Right lobe of liver (tissue), 6 donors: ENCODE data around the gene BICD2. TPM values are rescaled to one million over a fixed set of nuclear protein-coding genes. Genes with fewer than 3 reads are reported as not detected.

Experiments
- ATAC-seq, 4 donors: fragments of 200-7000 bp; cut with Tn5 transposase; one replicate each; pipeline ENCODE4 v1.9.1; 2020; ENCODE audit warnings: mild to moderate bottlenecking in 4 of 4, moderate library complexity in 4 of 4
- DNase-seq, 3 donors: peaks; one replicate each; pipeline ENCODE4 v3.0.0-alpha.2; 2020
- H3K27ac ChIP-seq, 3 donors: fragments of 200-600 bp; one replicate each; pipeline ENCODE4 v1.8.0; 2022
- H3K27me3 ChIP-seq, 2 donors: fragments of 200-600 bp; one replicate each; pipeline ENCODE4 v1.8.0; 2022
- H3K36me3 ChIP-seq, 4 donors: fragments of 200-600 bp; sonication (generic) in 1 of 4; one replicate each; pipeline versions ENCODE4 v1.5.1 to v1.8.0; 2017 to 2022; ENCODE audit warnings: control low read depth in 1 of 4
- H3K4me1 ChIP-seq, 4 donors: fragments of 200-600 bp; sonication (generic) in 1 of 4; one replicate each; pipeline versions ENCODE4 v1.5.1 to v1.8.0; 2017 to 2022; ENCODE audit warnings: control low read depth in 1 of 4
- H3K4me3 ChIP-seq, 3 donors: fragments of 200-600 bp; one replicate each; pipeline ENCODE4 v1.8.0; 2022
- H3K9me3 ChIP-seq, 4 donors: fragments of 200-600 bp; sonication (generic) in 1 of 4; one replicate each; pipeline versions ENCODE4 v1.5.1 to v1.8.0; 2017 to 2022; ENCODE audit warnings: control low read depth in 1 of 4
- POLR2A ChIP-seq: fragments of 450-650 bp; IDR thresholded peaks from one replicate; pipeline ENCODE4 v1.6.1; 2017; ENCODE audit warnings: antibody characterized with exemption, mild to moderate bottlenecking
- WGBS: methylation state at CpG from one replicate; pipeline ENCODE4 v1.1.6; 2018; ENCODE audit warnings: low coverage, low lambda C conversion rate; ENCODE audit not compliant: insufficient coverage; ENCODE audit errors: missing lambda C conversion rate; 5-methylcytosine and 5-hydroxymethylcytosine counted together
- intact Hi-C, 2 donors: fragments of 100-400 bp; cut with DNase I; formaldehyde crosslinking; loops; one replicate each; pipeline versions ENCODE4 v1.11.2 to v1.14.1; 2022
- total RNA-seq, 6 experiments: library from RNA; depleted of rRNA in 2 of 6; stranded (reverse); fragments of >200 nt in 2 of 6; fragmentation: NEBNext Ultra II Directional in 3 of 6; extraction: Animal tissue kit (Norgen Biotek cat#: 25700) in 3 of 6; gene quantifications; one replicate each; pipeline versions ENCODE4 v1.1.0 to v1.2.4, GENCODE V29; 2016 to 2023
- TF ChIP-seq, protein P1 (sequence below), 4 donors: fragments of 200-600 bp in 3 of 4; fragments of 450-650 bp in 1 of 4; IDR thresholded peaks; one replicate each; pipeline versions ENCODE4 v1.5.1 to v1.8.0; 2016 to 2022; ENCODE audit warnings: antibody characterized with exemption in 4 of 4, mild to moderate bottlenecking in 2 of 4
- donor health status: DM: no; HTN: yes; CAD: no.
- donor health status: DM: no; HTN: no; CAD: no.
- donor health status: DM: no; HTN: no; CAD: no.
- donor health status: DM: no; HTN: yes; CAD: no.
- donor health status: DM: no; HTN: yes; CAD: no.

The BICD2 gene
- total RNA-seq, 6 experiments from 2014 or later = 6.3 to 14.9 (median 9.8) TPM

DNA sequence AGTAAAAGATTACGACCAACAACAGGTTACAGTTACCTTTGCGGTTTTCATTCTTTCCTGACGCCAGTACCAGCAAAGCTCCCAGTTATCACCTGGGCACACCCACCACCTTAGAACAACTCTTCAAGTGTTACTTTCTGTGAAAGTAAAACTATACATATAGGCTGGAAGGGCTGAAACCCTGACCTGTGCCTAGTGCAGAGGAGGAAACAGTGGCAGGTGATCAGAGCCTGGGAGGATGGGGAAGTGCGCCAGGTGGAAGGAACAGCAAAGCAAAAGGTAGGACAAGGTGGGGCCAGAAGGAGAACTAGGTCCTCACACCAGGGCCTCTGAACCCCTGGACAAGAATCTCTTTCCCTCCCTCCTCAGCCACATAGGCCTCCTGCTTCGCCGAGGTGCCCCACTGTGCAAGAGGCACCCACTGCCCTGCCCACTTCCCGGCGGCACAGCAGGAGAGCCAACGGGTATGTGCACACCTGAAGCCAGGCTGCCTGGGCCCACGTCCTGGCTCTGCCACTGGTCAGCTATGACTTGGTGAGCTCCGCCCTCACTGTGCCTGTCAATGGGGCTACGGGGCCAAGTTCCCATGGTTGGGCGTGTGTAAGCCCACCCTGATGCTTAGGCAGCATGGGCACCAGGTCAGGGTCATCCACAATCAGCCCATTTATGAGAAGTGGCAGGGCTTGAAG lies 26.9 kb downstream of the BICD2 start:
- TF ChIP-seq, protein P1, sequence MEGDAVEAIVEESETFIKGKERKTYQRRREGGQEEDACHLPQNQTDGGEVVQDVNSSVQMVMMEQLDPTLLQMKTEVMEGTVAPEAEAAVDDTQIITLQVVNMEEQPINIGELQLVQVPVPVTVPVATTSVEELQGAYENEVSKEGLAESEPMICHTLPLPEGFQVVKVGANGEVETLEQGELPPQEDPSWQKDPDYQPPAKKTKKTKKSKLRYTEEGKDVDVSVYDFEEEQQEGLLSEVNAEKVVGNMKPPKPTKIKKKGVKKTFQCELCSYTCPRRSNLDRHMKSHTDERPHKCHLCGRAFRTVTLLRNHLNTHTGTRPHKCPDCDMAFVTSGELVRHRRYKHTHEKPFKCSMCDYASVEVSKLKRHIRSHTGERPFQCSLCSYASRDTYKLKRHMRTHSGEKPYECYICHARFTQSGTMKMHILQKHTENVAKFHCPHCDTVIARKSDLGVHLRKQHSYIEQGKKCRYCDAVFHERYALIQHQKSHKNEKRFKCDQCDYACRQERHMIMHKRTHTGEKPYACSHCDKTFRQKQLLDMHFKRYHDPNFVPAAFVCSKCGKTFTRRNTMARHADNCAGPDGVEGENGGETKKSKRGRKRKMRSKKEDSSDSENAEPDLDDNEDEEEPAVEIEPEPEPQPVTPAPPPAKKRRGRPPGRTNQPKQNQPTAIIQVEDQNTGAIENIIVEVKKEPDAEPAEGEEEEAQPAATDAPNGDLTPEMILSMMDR (IDR thresholded peaks at IDR 0.05) = no peak
- no peak for ATAC-seq
- peaks cover 0 to 8% (median 0%) of the 10 kb centered on the region in 4 donors for H3K4me1 ChIP-seq
- DNase-seq = peak in 1 of 3 donors; percentile 38
- WGBS = 93% methylated on average over 3 of the region's 13 CpGs
- intact Hi-C loops = no loop called here
- H3K9me3 ChIP-seq = no peaks in the 10 kb centered on the region
- no peaks in the 10 kb centered on the region for H3K27me3 ChIP-seq
- H3K4me3 ChIP-seq = no peak overlapping the region
- H3K27ac ChIP-seq = no peak overlapping the region
- H3K36me3 ChIP-seq = no peaks in the 10 kb centered on the region

GRCh38 chr9:92737216-92737606 lies 27.4 kb downstream of the BICD2 start:
- Histone ChIP-seq H3K27ac (no peak overlapping the region), H3K9me3 (no peaks in the 10 kb centered on the region), H3K4me1 (peaks cover 0 to 8% (median 0%) of the 10 kb centered on the region in 4 donors), H3K27me3 (no peaks in the 10 kb centered on the region), H3K4me3 (no peak overlapping the region), H3K36me3 (no peaks in the 10 kb centered on the region)
- DNase-seq (peak in 1 of 3 donors; percentile 22), ATAC-seq (no peak)
- intact Hi-C loops = no loop called here
- 72% methylated on average over 2 of the region's 6 CpGs for WGBS
- TF ChIP-seq, protein P1 (IDR thresholded peaks at IDR 0.05) = no peak
- TF ChIP-seq POLR2A = no peak

GRCh38 chr9:92736563-92737215 lies 27.9 kb downstream of the BICD2 start:
- no peak for TF ChIP-seq POLR2A
- TF ChIP-seq, protein P1 (IDR thresholded peaks at IDR 0.05) = no peak
- no peak overlapping the region for H3K27ac ChIP-seq
- ATAC-seq (no peak), DNase-seq (peak in 1 of 3 donors; percentile 33)
- intact Hi-C loops = no loop called here
- H3K27me3 ChIP-seq = no peaks in the 10 kb centered on the region
- no peak overlapping the region for H3K4me3 ChIP-seq
- no peaks in the 10 kb centered on the region for H3K36me3 ChIP-seq
- no peaks in the 10 kb centered on the region for H3K9me3 ChIP-seq
- WGBS = 68% methylated on average over 5 of the region's 9 CpGs
- H3K4me1 ChIP-seq = peaks cover 0 to 8% (median 0%) of the 10 kb centered on the region in 4 donors

DNA sequence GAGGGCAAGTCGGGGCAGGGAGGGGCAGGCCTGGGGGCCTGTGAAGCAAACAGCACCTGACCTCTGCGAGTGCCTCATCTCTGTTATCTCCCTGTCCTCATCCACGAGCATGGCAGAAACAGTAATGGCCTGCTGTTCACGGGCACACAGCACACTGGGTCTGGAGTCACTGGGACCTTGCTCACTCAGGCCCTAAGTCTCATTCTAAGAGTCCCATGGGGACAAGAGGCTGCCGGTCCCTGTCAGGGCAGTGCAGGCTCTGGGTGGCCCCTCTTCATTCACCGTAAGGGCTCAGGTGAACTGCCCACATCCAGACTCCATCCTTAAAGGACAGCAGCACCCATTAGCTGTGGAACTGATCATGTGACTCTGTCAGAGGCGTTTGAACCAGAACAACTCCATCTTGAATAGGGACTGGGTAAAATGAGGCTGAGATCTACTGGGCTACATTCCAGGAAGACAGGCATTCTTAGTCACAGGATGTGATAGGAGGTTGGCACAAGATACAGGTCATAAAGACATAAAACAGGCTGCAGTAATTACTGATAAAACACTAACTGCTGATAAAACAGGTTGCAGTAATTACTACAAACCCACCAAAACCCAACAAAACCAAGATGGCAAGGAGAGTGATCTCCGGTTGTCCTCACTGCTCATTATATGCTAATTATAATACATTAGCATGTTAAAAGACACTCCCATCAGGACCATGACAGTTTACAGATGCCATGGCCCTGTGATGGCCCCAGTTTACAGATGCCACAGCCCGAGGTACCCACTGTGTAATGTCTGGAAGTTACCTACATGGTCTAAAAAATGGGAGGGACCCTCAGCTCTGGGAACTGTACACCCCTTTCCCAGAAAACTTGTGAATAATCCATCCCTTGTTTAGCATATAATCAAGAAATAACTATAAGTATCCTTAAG lies 28.7 kb downstream of the BICD2 start:
- Histone ChIP-seq H3K4me1 (peaks cover 0 to 4% (median 0%) of the 10 kb centered on the region in 4 donors), H3K27me3 (no peaks in the 10 kb centered on the region), H3K27ac (no peak overlapping the region), H3K4me3 (no peak overlapping the region), H3K36me3 (no peaks in the 10 kb centered on the region), H3K9me3 (no peaks in the 10 kb centered on the region)
- DNase-seq (peak in 1 of 3 donors; percentile 42), ATAC-seq (no peak)
- TF ChIP-seq POLR2A = no peak
- TF ChIP-seq, protein P1 (IDR thresholded peaks at IDR 0.05) = no peak
- intact Hi-C loops = no loop called here
- 50% methylated on average over 2 of the region's 9 CpGs for WGBS
